LHCN-M2 (cell line): ENCODE measurements around the gene ADGRF3. TPM values are rescaled to one million over a fixed set of nuclear protein-coding genes. Genes with fewer than 3 reads are reported as not detected.
"Not testable (repeated sequence)": the region's sequence is repeated elsewhere in the genome, so short reads cannot be mapped to it uniquely, and the experiment has no call there.

Experiments
- DNase-seq: peaks from one replicate; pipeline ENCODE4 v3.0.0-alpha.2; 2012; ENCODE audit warnings: low read depth
- total RNA-seq: library from RNA; depleted of rRNA; stranded (reverse); fragments of >200 nt; gene quantifications from 2 replicates; pipeline ENCODE4 v1.2.3, GENCODE V29; 2014; rRNA removed

Gene ADGRF3
- total RNA-seq, 1 experiment from 2014 or later = 0.11 TPM

DNA sequence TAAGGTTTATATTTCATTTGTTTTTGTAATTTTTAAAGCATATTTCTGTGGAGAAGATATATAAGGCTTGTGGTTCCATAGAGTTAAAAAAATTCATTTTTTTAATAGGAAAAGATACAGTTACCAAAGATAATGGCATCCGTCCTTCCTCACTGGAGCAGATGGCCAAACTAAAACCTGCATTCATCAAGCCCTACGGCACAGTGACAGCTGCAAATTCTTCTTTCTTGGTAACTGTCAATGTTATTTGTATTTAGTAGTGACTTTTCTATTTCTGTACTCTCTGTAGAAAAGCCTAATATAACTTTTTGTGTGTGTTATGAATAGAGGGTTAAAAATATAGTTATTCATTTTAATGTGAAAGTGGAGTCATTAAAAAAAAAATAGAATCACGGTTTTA, 66.7 kb downstream of the ADGRF3 start:
- DNase-seq = peak; percentile 34

DNA sequence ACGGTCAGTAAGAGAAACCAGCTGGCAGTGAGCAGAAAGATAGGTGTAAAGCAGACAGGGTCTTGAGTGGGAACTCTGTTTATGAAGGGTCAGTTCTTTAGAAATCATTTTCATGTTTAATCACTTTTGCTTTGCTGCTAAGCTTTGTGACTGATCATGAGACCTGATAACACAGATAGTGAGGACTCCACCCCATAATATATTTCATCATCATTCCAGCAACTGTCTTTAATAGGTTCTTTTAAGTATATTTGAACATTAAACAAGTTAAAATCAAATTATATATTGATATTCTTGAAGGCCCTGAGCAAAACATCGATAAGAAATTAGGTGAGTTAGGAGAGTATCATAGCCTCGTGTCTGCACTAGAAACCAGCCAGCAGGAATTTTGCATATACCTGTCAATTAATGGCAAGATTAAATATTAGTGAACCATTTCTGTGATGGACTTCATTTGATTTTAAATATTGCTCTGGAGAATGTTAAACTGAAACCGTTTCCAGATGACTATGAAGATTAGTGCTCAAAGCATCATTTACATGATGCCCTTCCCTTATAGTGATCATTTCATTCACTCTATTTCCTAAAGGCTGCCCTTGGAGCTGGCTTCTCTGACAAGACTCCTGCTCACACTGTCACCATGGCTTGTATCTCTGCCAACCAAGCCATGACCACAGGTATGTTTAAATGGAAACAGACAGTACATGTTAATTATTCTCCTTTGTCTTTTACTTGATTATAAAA, 69.9 kb downstream of the ADGRF3 start:
- no peak for DNase-seq

DNA sequence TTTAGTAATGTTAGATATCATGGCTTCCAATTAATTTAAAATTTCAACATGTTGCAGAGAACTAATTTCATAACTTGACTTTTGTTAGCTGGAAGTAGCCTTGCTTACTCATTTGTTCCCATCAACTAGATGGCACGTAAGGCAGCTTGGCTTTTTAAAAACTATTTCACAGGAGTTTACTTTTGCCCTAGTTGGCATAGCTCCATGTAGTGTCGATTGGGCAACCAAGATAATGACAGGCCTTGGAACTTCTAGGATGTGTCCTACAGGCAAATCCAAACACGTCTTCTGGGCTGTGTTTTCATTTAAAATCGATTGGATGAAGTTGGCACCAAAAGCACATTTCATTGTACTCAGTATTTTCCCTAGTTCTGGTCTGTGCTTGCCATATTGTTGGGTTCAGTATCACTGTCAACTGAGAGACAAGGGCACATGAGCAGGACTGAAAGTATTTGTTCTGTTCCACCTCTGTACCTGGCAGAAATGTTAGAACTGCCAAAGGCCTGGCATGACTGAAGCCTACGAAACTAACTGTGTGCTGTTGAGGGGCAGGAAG, 72.5 kb downstream of the ADGRF3 start:
- peak; percentile 94 for DNase-seq

DNA sequence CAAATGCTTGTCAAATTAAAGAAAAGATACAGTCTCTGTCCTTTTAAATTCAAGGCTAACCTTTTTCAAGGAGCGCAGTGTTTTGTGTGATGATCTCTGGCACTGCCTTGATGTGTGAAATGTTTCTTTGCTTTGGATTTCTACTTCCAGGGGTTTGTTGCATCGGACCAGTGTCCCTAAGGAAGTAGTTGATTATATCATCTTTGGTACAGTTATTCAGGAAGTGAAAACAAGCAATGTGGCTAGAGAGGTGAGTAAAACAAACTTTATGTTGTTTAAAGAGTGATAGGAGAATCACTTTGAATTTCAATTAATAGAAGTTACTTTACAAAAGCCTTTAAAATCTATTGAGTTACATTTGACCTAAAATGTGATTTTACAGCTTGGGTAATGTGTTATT, 73.1 kb downstream of the ADGRF3 start:
- peak; percentile 19 for DNase-seq

DNA sequence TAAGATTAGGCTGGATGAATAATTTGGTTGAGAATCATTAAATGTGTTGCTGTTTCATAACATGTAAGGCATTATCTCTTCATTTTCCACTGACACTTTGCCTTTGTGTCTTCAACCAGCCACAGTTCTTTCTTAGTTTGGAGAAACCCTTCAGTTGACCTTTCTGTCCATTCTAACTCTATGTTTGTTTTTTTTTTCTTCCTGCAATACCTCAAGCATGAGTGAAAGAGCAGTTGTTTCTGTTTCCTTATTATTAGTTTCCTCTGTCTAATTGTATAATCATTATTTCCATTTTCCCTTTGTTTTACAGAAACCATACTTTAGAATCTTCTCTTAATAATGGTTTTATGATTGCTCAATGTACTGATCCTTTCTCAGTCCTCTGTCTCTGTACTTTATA, 76.2 kb downstream of the ADGRF3 start:
- DNase-seq = no peak

DNA sequence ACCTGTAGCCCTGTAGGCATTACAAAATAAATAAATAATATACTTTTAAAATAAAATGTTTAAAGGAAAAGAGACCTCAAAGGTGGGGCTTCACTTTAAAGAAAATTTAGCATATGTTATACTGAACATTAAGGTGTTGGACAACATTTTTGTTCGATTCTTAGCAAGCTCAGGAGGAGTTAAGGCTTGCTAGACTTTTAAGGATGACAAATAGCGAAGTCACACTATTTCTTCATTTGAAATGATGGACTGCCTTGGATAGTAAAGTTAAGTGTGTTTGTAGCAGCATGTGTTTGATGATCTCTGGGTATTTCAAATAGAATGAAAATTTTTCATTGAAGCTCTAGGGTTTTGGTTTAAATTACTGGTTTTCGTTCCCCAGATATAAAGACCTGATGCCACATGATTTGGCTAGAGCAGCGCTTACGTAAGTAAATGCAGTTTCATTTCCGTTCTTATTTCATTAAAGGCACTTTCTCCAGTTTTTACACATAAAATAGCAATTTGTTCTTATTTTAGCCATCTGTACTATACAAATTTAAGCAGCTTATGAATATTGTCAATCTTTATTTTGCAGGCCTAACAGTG, 76.9 kb downstream of the ADGRF3 start:
- peak; percentile 48 for DNase-seq

DNA sequence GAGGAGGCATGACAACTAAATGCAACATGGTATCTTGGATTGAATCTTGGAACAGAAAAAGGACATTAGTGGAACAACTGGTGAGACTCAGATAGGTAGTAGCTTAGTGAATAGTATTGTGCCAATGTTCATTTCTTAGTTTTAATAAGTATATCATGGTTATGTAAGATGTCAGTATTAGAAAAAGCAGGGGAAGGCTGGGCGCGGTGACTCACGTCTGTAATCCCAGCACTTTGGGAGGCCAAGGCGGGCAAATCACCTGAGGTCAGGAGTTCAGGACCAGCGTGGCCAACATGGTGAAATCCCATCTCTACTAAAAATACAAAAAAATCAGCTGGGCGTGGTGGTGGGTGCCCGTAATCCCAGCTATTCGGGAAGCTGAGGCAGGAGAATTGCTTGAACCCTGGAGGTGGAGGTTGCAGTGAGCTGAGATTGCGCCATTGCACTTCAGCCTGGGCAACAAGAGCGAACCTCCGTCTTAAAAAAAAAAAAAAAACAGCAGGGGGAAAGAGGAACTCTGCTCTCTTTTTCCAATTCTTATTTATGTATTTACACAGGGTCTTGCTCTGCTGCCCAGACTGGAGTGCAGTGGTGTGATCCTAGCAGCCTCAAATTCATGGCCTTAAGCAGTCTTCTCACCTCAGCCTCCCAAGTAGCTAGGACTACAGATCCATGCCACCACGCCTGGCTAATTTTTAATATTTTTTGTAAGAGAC, 77.8 kb downstream of the ADGRF3 start:
- not testable (repeated sequence) for DNase-seq

DNA sequence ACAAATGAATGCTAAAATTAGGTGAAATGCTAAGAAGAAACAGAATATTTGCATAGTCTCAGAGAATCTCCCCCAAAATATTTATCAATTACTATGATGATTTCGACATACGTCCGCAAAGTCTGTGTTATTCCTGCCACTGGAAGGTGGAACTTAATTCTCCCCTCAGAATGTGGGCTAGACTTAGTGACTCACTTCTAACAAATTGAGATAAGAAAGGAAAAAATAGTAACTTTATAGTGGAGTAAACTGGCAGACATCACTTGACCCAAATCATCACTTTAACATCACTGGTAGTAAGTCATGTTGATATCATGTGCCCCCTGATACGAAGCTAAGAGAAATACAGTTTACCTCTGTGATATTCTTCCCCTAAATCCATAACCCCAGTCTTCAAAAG, 78.4 kb downstream of the ADGRF3 start:
- DNase-seq = peak; percentile 24

DNA sequence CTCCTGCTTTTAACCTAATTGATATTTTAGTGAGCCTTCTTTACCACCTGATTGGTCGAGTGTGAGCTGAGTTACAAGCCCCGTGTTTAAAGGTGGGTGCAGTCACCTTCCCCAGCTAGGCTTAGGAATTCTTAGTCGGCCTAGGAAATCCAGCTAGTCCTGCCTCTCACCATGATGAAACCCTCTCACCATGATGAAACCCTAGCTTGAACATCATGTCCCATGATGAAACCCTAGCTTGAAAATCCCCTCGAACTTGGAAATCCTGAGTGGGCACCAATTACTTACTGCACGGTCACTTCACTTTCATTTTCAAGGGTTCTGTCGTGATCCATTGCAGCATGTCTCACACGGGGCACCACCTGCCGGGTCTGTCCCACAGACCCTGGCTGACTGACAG, 87.8 kb downstream of the ADGRF3 start:
- not testable (repeated sequence) for DNase-seq

Other genes with a start within 250 kb of the ADGRF3 start
- gene GAREM2, start 173.7 kb downstream of the ADGRF3 start, total RNA-seq = 1.2 and 1.3 TPM in 2 replicates
- 122 and 127 TPM in 2 replicates for gene HADHA, start 102.2 kb downstream of the ADGRF3 start, total RNA-seq
- gene HADHB, start 101.8 kb downstream of the ADGRF3 start, total RNA-seq = 114 and 118 TPM in 2 replicates
- 20.8 and 21.8 TPM in 2 replicates for gene SELENOI, start 646 bp downstream of the ADGRF3 start, total RNA-seq
- gene DRC1, start 55.1 kb upstream of the ADGRF3 start, total RNA-seq = not detected in 2 replicates
- 0.06 and 0.83 TPM in 2 replicates for gene OTOF, start 131.3 kb upstream of the ADGRF3 start, total RNA-seq